22Rv1 (cell line): ENCODE data around the gene TSPAN14.

Source experiments
- ZFX ChIP-seq: fragments of 450-650 bp; IDR thresholded peaks from 2 replicates; pipeline ENCODE4 v1.6.1; 2017; ENCODE audit warnings: antibody characterized with exemption, borderline replicate concordance
- TF ChIP-seq, protein P1 (sequence below): fragments of 450-650 bp; IDR thresholded peaks from 2 replicates; pipeline ENCODE4 v1.5.1; 2017; ENCODE audit warnings: mild to moderate bottlenecking

DNA sequence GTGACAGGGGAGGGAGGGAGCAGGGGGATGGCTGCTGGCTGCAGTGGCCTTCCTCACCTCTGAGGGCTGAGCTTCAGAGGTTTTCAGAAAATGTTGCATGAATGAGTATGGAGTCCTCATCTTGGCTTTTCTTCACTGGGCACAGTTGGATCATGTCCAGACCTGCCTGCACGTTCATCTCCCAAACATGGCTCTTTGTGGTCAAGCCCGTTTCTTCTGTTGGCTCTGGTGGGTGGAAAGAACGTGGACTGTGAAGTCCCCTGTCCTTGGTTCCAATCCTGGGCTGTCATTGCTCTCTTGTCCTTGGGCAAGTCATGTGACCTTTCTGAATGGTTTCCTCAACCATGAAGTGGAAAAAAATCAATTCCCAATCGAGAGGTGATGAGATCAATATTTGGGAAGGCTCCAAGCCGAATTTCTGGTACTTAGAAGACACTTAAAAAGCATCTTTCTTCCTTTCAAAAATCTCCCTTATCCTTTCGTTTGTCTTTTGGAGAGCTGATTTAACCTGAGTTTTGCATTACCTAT is 34.5 kb downstream of the TSPAN14 start:
- TF ChIP-seq, protein P1, sequence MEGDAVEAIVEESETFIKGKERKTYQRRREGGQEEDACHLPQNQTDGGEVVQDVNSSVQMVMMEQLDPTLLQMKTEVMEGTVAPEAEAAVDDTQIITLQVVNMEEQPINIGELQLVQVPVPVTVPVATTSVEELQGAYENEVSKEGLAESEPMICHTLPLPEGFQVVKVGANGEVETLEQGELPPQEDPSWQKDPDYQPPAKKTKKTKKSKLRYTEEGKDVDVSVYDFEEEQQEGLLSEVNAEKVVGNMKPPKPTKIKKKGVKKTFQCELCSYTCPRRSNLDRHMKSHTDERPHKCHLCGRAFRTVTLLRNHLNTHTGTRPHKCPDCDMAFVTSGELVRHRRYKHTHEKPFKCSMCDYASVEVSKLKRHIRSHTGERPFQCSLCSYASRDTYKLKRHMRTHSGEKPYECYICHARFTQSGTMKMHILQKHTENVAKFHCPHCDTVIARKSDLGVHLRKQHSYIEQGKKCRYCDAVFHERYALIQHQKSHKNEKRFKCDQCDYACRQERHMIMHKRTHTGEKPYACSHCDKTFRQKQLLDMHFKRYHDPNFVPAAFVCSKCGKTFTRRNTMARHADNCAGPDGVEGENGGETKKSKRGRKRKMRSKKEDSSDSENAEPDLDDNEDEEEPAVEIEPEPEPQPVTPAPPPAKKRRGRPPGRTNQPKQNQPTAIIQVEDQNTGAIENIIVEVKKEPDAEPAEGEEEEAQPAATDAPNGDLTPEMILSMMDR = no peak
- no peak for TF ChIP-seq ZFX
